ENCODE results near the gene HMGB1. TPM values are rescaled to one million over a fixed set of nuclear protein-coding genes. Genes with fewer than 3 reads are reported as not detected.

HMGB1 gene
- total RNA-seq, 4 donors from 2014 or later, result 223 to 629 (median 402) TPM

- no peak for DNase-seq
- TF ChIP-seq POLR2A (IDR thresholded peaks at IDR 0.05) (no peak), CTCF (IDR thresholded peaks at IDR 0.05) (no peak)
- H3K4me1 ChIP-seq, result no peaks in the 10 kb centered on the region
- H3K4me3 ChIP-seq, result no peak overlapping the region
- intact Hi-C loops (cut with DNase I; ENCODE audit: low total_unique reads), result no loop called here
- no peaks in the 10 kb centered on the region for H3K9me3 ChIP-seq
- H3K36me3 ChIP-seq, result no peaks in the 10 kb centered on the region
- H3K27ac ChIP-seq, result no peak overlapping the region
- no peaks in the 10 kb centered on the region for H3K27me3 ChIP-seq
These were observed 14.1 kb upstream of the HMGB1 start for GRCh38 chr13:30479883-30480219.

GRCh38 chr13:30479154-30479882 is 13.6 kb upstream of the HMGB1 start:
- Histone ChIP-seq H3K27ac (no peak overlapping the region), H3K27me3 (no peaks in the 10 kb centered on the region), H3K36me3 (no peaks in the 10 kb centered on the region), H3K4me3 (no peak overlapping the region), H3K4me1 (no peaks in the 10 kb centered on the region), H3K9me3 (no peaks in the 10 kb centered on the region)
- DNase-seq, result no peak
- intact Hi-C loops (cut with DNase I; ENCODE audit: low total_unique reads), result no loop called here
- TF ChIP-seq CTCF (IDR thresholded peaks at IDR 0.05), result no peak
- TF ChIP-seq POLR2A (IDR thresholded peaks at IDR 0.05), result no peak

- no peak overlapping the region for H3K27ac ChIP-seq
- intact Hi-C loops (cut with DNase I; ENCODE audit: low total_unique reads), result no loop called here
- no peak overlapping the region for H3K4me3 ChIP-seq
- DNase-seq, result no peak
- H3K9me3 ChIP-seq, result no peaks in the 10 kb centered on the region
- H3K27me3 ChIP-seq, result no peaks in the 10 kb centered on the region
- no peak for TF ChIP-seq CTCF (IDR thresholded peaks at IDR 0.05)
- TF ChIP-seq POLR2A (IDR thresholded peaks at IDR 0.05), result no peak
- H3K4me1 ChIP-seq, result no peaks in the 10 kb centered on the region
- H3K36me3 ChIP-seq, result no peaks in the 10 kb centered on the region
These were observed 11.8 kb upstream of the HMGB1 start for GRCh38 chr13:30477346-30478195.

- no peak overlapping the region for H3K4me3 ChIP-seq
- no peak for DNase-seq
- H3K9me3 ChIP-seq, result no peaks in the 10 kb centered on the region
- no peaks in the 10 kb centered on the region for H3K27me3 ChIP-seq
- TF ChIP-seq POLR2A (IDR thresholded peaks at IDR 0.05), result no peak
- no peak for TF ChIP-seq CTCF (IDR thresholded peaks at IDR 0.05)
- no peak overlapping the region for H3K27ac ChIP-seq
- no peaks in the 10 kb centered on the region for H3K4me1 ChIP-seq
- H3K36me3 ChIP-seq, result no peaks in the 10 kb centered on the region
- intact Hi-C loops (cut with DNase I; ENCODE audit: low total_unique reads), result no loop called here
These were observed 7.9 kb upstream of the HMGB1 start for GRCh38 chr13:30473675-30474074.

GRCh38 chr13:30466841-30467252 is 1.1 kb upstream of the HMGB1 start:
- intact Hi-C loops (cut with DNase I; ENCODE audit: low total_unique reads), result loop anchor here (10.0 kb wide), 2 partner anchors 108 to 328 kb away; no protein-coding TSS in a partner anchor
- Histone ChIP-seq H3K4me1 (peaks cover 0 to 4% of the 10 kb centered on the region in 2 donors), H3K27me3 (no peaks in the 10 kb centered on the region), H3K27ac (no peak overlapping the region), H3K36me3 (no peaks in the 10 kb centered on the region), H3K9me3 (no peaks in the 10 kb centered on the region), H3K4me3 (no peak overlapping the region)
- DNase-seq, result no peak
- TF ChIP-seq POLR2A (IDR thresholded peaks at IDR 0.05), result no peak
- no peak for TF ChIP-seq CTCF (IDR thresholded peaks at IDR 0.05)

Measured in uterus (tissue), 4 donors.